ENCODE measurements around the gene POPDC2.
"Not testable (repeated sequence)": the region's sequence is repeated elsewhere in the genome, so short reads cannot be mapped to it uniquely, and the experiment has no call there.

Gene POPDC2

GRCh38 chr3:119613872-119614271 lies 46.5 kb downstream of the POPDC2 start:
- DNase-seq (ENCODE audit: low read depth in 2 of 2), result no peak

GRCh38 chr3:119613201-119613600 lies 47.2 kb downstream of the POPDC2 start:
- no peak for DNase-seq (ENCODE audit: low read depth in 2 of 2)

GRCh38 chr3:119611664-119612063 lies 48.7 kb downstream of the POPDC2 start:
- DNase-seq (ENCODE audit: low read depth in 2 of 2), result no peak

GRCh38 chr3:119609301-119609700 lies 51.1 kb downstream of the POPDC2 start:
- no peak for DNase-seq (ENCODE audit: low read depth in 2 of 2)

- DNase-seq (ENCODE audit: low read depth in 2 of 2), result no peak
Measured at GRCh38 chr3:119608405-119609000, 51.9 kb downstream of the POPDC2 start.

- no peak for DNase-seq (ENCODE audit: low read depth in 2 of 2)
Measured at GRCh38 chr3:119604878-119605277, 55.5 kb downstream of the POPDC2 start.

GRCh38 chr3:119602676-119603075 lies 57.7 kb downstream of the POPDC2 start:
- no peak for DNase-seq (ENCODE audit: low read depth in 2 of 2)

- no peak for DNase-seq (ENCODE audit: low read depth in 2 of 2)
Measured at GRCh38 chr3:119601154-119601553, 59.2 kb downstream of the POPDC2 start.

GRCh38 chr3:119600732-119601131 lies 59.7 kb downstream of the POPDC2 start:
- DNase-seq (ENCODE audit: low read depth in 2 of 2), result no peak

- DNase-seq (ENCODE audit: low read depth in 2 of 2), result no peak
Measured at GRCh38 chr3:119599558-119600174, 60.7 kb downstream of the POPDC2 start.

- no peak for DNase-seq (ENCODE audit: low read depth in 2 of 2)
Measured at GRCh38 chr3:119598410-119599098, 61.8 kb downstream of the POPDC2 start.

- DNase-seq (ENCODE audit: low read depth in 2 of 2), result no peak
Measured at GRCh38 chr3:119597548-119598288, 62.7 kb downstream of the POPDC2 start, which contains the start of gene PLA1A. Gene PLA1A, plus strand, starts transcription at chr3:119597885. Its CDS starts 29 bp downstream, at chr3:119597914.

GRCh38 chr3:119596398-119596797 lies 64.0 kb downstream of the POPDC2 start:
- no peak for DNase-seq (ENCODE audit: low read depth in 2 of 2)

GRCh38 chr3:119595639-119596334 lies 64.6 kb downstream of the POPDC2 start:
- DNase-seq (ENCODE audit: low read depth in 2 of 2), result no peak

GRCh38 chr3:119594929-119595328 lies 65.5 kb downstream of the POPDC2 start:
- DNase-seq (ENCODE audit: low read depth in 2 of 2), result not testable (repeated sequence)

GRCh38 chr3:119594066-119594465 lies 66.3 kb downstream of the POPDC2 start:
- DNase-seq (ENCODE audit: low read depth in 2 of 2), result no peak

GRCh38 chr3:119592861-119593260 lies 67.5 kb downstream of the POPDC2 start:
- DNase-seq (ENCODE audit: low read depth in 2 of 2), result no peak

Data from stimulated activated CD4-positive, alpha-beta T cell treated with anti-CD3 and anti-CD28 coated beads, Interleukin-1b, Interleukin-23, amount 100 ng/mL, for 1 hour (primary cell).